Fibroblast of peridontal ligament (primary cell): Measurements from ENCODE around the gene NUCKS1.

Experiments
- DNase-seq: peaks from one replicate; pipeline ENCODE4 v3.0.0-alpha.2; 2010; ENCODE audit errors: extremely low read depth

The NUCKS1 gene

GRCh38 chr1:205750138-205751035 is at the start of gene NUCKS1:
Gene NUCKS1 (minus strand): TSS chr1:205750182. CDS start chr1:205749973, 209 bp downstream.
- DNase-seq = peak; percentile 99

- DNase-seq = no peak
Observed at GRCh38 chr1:205798577-205798976, 48.6 kb upstream of the NUCKS1 start.

GRCh38 chr1:205797168-205797567 is 47.2 kb upstream of the NUCKS1 start:
- DNase-seq = no peak

DNA sequence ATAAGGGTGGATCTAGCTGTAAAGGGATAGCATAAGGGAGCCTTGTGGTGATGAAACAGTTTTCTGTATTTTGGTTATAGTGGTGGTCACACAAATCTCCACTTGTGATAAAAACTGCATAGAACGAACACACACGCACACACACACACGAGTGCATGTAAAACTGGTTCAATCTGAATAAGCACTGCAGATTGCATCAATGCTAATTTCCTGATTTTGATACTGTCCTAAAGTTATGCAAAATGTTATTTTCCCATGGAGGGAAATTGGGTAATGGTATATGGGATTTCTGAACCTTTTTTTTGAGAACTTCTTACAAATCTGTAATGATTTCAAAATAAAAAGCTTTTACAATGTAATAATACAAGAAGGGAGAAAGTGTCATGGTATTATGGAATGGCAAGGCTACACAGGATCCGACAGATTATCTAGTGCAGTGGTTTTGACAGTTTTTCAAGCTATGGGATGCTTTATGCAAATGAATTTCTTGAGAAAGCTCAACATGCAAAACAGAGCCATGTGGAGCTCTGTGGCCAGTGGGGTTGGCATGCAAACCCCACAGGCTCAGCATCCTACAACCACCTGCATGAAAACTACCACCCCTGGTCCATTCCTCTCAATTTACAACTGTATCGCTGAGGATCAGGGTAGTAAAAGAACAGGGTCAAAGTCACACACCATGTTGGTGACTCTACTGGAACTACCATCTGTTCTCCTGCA is 44.2 kb upstream of the NUCKS1 start:
- DNase-seq = no peak

DNA sequence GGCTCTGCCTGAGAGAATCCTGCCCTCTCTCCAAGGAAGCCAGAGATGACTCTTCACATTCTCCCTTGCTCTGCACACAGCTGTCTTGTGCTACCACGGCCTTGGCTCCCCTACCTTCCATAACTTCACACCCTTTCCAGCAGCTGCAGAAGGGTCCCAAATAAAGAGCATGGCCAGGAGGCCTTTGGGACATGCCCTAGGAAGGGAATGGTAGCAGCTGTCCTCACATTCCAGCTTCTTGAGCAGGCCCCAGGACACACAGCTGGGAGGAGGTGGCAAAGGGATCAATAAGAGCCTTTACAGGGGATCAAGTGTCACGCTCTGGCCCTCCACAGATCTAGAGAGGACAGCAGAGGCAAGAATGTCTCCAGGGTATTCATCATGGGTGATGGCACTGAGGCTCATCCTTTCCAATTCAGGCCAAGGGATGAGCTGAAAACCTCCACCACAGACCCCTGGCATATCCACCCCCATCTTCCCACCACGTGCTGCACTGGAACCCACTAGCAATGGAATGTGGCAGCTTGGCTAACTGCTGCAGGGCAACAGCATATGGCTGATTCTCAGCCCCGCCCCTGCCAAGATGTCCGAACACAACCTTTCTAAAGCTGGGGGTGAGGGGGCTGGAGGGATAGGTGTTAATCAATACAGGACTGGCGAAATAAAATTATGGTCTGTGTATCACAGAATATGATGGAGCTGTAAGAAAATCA is 43.1 kb upstream of the NUCKS1 start:
- DNase-seq = no peak

DNA sequence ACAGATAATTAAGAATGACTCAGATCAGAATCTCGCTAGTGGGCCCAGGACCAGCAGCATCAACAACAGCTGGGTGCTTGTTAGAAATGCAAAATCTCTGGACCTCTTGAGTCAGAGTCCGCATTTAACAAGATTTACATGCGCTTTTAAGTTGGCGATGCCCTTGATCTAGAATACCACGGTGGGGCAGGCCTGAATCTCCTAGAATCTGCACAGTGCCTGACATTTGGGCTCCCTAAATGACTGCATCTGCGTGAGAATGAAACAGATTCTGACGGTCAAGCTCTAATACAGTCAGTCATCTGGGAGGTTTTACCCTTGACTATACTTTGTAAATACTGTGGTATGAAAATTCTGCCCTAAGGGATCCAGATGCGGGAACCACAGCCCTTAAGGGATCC is 42.5 kb upstream of the NUCKS1 start:
- DNase-seq = peak; percentile 60

- peak; percentile 59 for DNase-seq
Observed at GRCh38 chr1:205791568-205792180, 41.7 kb upstream of the NUCKS1 start.

DNA sequence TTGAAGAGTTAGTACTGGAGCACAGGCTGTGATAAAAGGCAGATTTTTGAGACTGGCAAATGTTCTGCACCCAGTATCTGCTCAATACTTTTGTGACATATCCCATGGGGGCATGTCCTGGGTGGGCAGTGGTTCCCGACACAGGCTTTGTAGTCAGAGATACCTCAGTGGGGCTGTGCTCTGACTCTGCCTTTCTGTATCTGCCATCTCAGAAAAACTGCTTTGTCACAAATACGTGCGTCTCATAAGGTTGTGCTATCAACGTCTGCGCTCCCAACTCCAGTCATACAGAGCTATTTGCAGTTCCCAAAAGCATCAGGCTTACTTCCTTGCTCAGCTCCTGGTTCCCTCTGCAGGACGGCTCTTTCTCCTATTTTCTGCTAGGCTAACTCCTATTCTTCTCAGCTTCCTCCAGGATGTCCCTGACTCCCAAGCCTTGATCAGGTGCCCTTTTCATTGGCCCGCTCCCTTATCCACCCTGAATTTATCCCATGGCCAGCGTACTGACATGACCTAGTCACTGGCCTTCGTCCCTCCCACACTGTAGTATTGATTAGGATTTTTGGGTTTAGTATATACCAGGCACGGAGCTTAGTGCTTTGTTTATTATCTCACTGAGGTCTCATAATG is 37.4 kb upstream of the NUCKS1 start:
- no peak for DNase-seq

DNA sequence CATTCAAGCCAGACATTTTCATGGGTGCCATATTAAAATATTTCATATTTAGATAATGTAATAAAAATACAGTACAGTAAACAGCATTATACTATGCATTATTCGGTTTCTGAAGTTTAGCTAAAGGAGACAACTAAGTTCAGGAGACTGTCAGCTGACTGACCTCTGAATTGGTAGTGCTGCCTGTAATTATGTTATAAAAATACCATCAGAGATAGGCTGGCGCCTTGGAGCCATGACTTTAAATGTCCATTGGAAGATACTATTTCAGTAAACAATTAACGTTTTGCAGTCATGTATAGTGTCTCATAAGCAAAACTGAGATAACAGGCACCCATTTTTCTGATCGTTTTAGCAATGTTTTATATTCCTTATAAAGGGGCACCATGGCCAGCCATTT is 36.6 kb upstream of the NUCKS1 start:
- no peak for DNase-seq

DNA sequence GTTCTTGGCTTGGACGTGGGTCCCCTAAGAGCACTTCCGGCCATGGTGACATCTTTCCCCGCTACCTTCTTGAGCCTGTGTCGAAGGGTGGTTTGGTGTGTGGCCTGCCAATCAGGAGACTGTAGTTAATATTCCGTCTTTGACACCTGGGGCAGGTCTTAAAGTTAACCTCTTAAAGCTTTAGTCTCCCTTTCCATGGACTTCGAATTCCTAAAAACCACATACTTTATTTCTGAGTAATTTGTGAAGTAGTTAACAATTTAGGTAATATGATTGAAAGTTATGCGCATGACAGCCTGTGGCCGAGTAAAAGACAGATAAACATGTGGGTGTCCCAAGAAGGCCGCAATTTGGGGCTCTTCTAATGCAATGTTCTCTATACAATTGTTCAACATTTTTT is 35.5 kb upstream of the NUCKS1 start:
- DNase-seq = no peak

DNA sequence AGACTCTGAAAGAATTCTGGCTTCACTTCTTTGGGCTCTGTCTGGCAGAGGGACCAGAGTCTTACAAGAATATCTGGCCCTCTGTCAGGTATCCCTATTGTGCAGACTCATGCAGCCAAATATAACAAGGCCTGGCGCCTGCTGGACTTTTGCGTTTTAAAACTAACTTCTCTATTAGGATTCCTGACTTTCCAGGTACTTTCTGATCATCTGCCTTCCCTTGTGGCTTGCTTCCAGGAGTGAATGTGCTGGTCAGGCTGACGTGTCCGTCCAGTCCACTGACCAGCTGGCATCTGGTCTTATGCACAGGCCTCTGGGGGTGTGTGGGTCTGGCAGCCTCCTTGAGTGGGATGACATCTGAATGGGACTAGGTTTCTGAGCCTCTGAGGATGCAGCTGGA is 33.9 kb upstream of the NUCKS1 start:
- DNase-seq = no peak

- DNase-seq = no peak
Observed at GRCh38 chr1:205783433-205783795, 33.4 kb upstream of the NUCKS1 start.

DNA sequence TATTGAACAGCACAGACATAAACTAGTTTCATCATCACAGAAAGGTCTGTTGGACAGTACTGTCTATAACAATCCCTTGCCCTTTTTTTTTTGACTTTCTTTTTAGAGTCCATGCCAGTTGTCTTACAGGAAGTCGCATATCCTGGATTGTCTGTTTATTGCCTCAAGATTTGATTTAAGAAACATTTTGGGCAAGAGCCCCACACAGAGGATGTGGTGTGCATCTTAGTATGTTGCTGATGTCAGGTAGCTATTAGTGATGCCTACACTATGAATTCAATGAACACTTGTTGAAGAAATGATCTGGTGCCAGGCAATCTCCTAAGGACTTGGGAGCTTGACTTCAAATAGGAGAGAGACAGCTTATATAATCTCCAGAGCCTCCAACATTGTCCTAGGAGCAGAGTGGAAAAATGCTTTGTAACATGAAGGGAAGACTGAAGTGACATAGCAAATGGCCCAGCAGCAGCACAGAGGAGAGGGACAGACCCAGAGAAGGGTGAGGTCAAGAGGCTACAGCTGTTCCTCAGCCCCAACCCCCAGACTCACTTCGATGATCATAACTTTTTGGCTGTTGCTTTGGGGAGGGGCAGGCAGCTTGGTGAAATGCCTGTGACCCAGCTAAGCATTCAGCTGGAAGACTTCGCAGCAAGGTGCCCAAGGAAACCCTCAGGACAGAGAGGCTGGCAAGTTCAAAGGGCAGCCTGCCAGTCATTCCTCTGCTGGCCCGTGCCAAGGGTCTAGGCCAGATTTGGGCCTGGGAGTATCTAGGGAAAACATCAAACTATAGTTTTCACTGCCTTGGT is 32.8 kb upstream of the NUCKS1 start:
- DNase-seq = no peak

GRCh38 chr1:205780335-205780734 is 30.4 kb upstream of the NUCKS1 start:
- no peak for DNase-seq

DNA sequence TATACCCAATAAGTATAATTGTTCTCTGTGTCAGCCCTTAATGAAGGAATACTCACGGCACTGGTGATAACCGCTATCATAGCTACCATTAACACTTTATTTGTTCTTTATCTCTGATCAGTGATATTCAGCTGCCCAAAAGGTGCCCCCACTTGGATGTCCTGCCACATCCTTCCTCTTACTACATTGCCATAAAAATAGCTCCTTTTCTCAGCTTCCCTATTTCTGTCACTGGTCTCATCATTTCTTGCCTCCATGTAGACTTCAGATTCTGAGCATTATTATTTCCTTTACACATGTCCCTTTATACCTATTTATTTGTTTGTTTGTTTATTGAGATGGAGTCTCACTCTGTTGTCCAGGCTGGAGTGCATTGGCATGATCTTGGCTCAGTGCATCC is 28.0 kb upstream of the NUCKS1 start:
- no peak for DNase-seq

DNA sequence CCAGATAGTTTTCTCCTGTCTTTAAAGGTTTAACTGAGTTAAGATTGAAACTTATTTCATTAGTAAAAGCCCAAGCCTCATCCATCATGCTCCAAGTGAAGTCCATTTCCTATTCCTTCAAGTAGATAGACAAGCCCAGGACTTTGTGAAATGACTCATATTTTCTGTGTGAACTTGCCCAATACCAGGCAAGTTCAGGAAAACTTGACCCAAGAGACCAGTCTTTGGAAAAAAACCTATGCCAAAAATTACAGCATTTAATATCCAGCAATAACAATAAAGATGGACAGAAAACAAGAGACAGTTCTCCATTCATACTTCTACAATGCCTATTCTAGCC is 25.7 kb upstream of the NUCKS1 start:
- peak; percentile 89 for DNase-seq

DNA sequence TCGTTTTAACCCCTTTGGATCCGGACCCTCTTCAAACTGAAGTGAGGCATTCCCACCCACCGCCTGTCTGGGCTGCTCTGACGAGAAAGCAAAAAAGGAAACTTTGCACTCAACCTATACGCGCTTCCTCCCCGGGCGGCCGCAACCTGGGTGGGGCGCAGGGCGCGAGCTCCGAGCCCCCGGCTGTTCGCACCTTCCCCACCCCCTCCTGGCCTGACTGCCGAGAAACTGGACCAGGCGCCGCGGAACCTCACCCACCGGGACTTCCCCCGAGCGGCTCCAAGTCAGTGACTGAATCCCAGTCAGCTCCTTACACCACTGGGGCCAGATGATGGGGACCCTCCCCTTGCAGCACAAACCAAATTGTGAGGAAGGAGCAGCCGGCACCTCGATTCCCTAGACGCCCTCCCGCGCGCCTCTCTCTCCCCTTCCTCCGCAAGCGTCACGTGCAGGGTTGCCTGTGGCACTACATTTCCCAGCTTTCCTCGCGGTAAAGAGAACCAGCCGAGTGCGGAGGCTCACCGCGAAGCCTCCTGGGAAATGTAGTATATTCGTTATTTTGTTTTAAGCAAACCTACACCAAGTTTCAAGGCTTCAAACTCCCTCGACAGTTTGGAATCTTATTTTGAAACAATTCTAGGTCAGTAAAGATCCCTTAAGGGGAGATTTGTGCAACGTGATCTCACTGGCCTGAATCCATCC is 25.2 kb upstream of the NUCKS1 start, which contains the start of gene RAB29:
Gene RAB29 (minus strand): TSS at position 468 of the 702 bp plus-strand sequence. CDS start 526 bp downstream, outside the sequence.
- DNase-seq = peak; percentile 89

DNA sequence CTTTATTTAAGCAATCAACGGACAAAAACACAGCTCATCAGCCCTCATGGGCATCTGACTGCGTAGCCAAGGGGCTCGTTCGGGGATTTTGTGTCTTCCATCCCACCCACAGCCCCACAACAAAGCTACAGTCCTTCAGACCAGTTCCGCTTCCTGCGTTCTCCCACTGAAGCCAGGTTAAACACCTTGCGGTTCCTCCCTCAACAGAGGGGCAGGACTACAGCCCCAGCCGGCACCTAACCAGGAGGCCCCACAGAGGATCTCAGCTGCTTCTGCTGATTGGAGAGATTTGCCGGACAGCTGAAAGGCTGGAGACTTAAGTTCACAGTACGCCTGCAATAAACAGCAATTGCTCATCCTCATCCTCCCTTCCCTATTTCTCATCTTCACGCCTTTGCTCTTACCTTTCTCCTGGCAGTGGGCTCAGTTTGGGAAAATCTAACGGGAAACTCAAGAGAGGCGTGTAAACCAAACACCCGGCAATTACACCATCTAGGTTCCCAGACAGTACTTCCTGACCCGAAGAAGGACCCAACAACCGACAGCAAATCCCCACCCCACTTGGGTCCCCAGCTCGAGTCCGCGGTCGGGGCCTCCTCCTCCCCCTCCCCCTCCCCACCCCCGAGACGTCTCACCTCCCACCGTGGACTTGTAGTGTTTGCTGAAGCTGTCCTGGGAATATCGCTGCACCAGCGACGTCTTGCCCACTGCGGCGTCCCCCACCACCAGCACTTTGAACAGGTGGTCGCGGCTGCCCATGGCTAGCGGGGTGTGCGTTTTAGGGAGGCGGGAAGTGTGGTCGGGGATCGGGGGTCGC is 24.4 kb upstream of the NUCKS1 start:
- DNase-seq = no peak

GRCh38 chr1:205772607-205773032 is 22.6 kb upstream of the NUCKS1 start:
- peak; percentile 25 for DNase-seq
